ENCODE results near the gene GLOD5.

The GLOD5 gene

DNA sequence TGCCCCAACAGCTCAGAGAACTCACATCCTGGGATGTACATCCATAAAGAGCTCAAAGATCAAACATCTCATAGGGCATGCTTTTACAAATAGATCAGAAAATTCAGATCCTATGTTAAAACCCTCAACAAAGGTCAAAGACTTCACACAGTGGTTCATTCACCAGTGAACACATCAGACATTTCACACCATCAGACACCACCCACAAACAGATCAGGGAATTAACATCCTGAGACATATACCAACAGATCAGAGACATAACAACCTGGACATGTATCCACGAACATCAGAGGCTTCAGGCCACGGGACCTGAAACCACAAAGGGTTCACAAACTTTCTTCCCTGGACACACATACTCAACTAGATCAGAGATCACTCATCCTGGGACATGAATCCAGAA is 41.6 kb upstream of the GLOD5 start:
- no peak overlapping the region for H3K4me3 ChIP-seq (ENCODE audit: low read length)
- TF ChIP-seq, protein P1, sequence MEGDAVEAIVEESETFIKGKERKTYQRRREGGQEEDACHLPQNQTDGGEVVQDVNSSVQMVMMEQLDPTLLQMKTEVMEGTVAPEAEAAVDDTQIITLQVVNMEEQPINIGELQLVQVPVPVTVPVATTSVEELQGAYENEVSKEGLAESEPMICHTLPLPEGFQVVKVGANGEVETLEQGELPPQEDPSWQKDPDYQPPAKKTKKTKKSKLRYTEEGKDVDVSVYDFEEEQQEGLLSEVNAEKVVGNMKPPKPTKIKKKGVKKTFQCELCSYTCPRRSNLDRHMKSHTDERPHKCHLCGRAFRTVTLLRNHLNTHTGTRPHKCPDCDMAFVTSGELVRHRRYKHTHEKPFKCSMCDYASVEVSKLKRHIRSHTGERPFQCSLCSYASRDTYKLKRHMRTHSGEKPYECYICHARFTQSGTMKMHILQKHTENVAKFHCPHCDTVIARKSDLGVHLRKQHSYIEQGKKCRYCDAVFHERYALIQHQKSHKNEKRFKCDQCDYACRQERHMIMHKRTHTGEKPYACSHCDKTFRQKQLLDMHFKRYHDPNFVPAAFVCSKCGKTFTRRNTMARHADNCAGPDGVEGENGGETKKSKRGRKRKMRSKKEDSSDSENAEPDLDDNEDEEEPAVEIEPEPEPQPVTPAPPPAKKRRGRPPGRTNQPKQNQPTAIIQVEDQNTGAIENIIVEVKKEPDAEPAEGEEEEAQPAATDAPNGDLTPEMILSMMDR (IDR thresholded peaks at IDR 0.05; ENCODE audit: insufficient read depth, low read depth, low read length, missing control alignments): no peak
- DNase-seq (ENCODE audit: low read depth): no peak

DNA sequence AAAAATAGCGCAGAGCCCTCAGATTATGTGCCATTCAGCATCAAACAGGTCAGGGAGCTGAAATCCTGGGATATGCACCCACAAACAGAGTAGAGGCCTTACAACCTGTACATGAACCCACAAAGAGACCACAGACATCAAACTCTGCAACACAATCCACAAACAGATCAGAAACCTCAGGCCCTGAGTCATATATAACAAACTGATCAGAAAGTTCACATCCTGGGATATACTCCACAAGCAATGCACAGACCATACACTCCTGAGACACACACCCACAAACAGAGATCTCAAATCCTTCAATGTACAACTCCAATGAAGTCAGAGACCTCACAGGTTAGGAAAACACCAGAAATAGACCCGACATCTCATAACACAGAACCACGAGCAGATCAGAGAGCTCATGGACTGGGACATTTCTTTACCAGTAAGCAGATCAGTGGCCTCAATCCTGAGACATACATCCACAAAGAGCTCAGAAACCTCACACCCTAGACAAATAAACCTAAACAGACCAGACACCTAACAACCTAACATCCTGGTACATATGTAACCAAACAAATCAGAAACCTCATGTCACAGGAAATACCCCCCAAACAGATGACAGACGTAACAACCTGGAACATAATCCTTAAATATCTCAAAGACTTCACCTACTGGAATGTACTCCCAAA is 40.8 kb upstream of the GLOD5 start:
- no peak for DNase-seq (ENCODE audit: low read depth)
- TF ChIP-seq, protein P1 (IDR thresholded peaks at IDR 0.05; ENCODE audit: insufficient read depth, low read depth, low read length, missing control alignments): no peak
- H3K4me3 ChIP-seq (ENCODE audit: low read length): no peak overlapping the region

DNA sequence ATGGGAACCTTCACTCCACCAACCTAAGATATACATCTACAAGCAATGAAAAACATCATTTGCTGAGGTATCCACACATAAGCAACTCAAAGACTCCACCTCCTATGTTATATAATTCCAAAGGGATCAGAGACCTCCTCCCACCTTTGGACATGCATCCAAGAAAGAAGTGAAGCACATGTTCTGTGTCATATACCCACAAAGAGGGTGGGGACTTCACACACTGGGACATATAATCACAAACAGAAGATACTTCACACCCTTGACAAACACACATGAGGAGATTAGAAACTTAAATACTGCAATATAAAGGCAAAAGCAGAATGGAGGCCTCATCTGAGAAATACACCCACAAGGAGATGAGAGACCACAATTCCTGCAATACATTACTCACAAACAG is 39.6 kb upstream of the GLOD5 start:
- no peak overlapping the region for H3K4me3 ChIP-seq (ENCODE audit: low read length)
- DNase-seq (ENCODE audit: low read depth): no peak
- TF ChIP-seq, protein P1 (IDR thresholded peaks at IDR 0.05; ENCODE audit: insufficient read depth, low read depth, low read length, missing control alignments): no peak

DNA sequence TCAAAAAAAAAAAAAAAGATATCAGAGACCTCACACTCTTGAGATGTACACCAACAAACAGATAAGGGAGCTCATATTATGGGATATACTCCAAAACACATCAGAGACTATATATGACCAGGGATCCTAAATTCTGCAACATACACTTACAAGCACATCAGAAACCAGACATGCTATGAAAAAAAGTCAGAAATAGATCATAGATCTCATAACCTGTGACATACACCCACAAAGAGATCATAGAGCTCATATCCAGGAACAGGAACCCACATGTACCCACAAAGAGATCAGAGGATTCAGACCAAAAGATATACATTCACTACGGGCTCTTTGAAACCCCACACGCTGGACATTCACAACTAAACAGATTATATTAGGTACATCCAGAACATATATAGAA is 35.0 kb upstream of the GLOD5 start:
- no peak for DNase-seq (ENCODE audit: low read depth)
- no peak overlapping the region for H3K4me3 ChIP-seq (ENCODE audit: low read length)
- TF ChIP-seq, protein P1 (IDR thresholded peaks at IDR 0.05; ENCODE audit: insufficient read depth, low read depth, low read length, missing control alignments): no peak

DNA sequence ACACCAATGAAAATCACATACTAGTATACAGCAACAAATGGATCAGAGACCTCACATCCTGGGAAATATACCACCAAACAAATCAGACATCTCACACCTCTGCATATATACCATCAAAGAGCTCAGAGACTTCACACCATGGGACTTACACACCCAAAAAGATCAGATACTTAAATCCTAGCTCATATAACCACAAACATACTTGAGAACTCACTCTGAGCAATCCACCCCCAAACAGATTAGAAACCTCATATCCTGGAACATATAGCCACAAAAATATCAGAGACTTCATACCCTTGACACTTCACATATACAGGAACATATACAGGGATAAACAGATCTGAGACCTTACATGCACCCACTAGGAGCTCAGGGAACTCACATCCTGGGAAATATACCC is 32.9 kb upstream of the GLOD5 start:
- H3K4me3 ChIP-seq (ENCODE audit: low read length): no peak overlapping the region
- DNase-seq (ENCODE audit: low read depth): no peak
- TF ChIP-seq, protein P1 (IDR thresholded peaks at IDR 0.05; ENCODE audit: insufficient read depth, low read depth, low read length, missing control alignments): no peak

DNA sequence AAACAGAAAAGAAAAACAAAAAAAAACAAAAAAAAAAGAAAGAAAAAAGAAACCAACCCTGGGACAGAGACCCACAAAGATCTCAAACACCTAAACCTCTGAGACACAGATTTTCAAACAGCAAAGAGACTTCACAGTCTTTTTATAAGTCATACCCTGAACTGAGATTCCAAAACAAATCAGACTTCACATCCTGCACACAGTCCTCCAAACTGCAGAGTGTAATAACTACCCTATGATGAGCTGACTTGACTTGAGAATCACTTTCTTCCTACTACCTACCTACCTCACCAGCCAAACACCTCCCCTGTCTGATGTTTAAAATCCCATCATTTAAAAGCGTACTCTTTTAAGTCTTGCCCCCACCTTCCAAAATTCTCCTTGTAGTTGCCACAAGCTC is 25.2 kb upstream of the GLOD5 start:
- TF ChIP-seq, protein P1 (IDR thresholded peaks at IDR 0.05; ENCODE audit: insufficient read depth, low read depth, low read length, missing control alignments): no peak
- no peak for DNase-seq (ENCODE audit: low read depth)
- peak overlapping the region; percentile 46 for H3K4me3 ChIP-seq (ENCODE audit: low read length)

DNA sequence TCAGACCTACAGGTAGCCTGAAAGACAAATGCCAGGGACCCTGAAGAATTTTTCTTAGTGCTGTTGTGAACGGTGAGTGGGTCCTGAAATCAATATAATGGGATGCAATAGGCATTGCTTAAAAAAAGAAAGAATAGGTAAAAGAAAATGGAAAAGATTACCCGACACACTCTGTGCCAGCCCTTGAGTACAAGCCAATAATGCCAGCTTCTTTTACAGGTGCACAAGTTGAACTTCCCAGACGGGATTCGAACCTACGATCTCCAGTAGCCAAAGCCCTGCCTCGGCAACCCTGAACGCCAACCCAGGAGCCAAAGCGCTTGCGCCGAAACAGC is 24.7 kb upstream of the GLOD5 start:
- no peak for DNase-seq (ENCODE audit: low read depth)
- peak overlapping the region; percentile 46 for H3K4me3 ChIP-seq (ENCODE audit: low read length)
- TF ChIP-seq, protein P1 (IDR thresholded peaks at IDR 0.05; ENCODE audit: insufficient read depth, low read depth, low read length, missing control alignments): no peak
